ENCODE data around the gene ADAMTS6.

- TF ChIP-seq CTCF (IDR thresholded peaks at IDR 0.05) (no peak), POLR2A (IDR thresholded peaks at IDR 0.05) (no peak)
Observed at GRCh38 chr5:65184780-65185179, 296.9 kb downstream of the ADAMTS6 start.

All from uterus (tissue), 2 donors.